ENCODE measurements around the gene MED17.

DNA sequence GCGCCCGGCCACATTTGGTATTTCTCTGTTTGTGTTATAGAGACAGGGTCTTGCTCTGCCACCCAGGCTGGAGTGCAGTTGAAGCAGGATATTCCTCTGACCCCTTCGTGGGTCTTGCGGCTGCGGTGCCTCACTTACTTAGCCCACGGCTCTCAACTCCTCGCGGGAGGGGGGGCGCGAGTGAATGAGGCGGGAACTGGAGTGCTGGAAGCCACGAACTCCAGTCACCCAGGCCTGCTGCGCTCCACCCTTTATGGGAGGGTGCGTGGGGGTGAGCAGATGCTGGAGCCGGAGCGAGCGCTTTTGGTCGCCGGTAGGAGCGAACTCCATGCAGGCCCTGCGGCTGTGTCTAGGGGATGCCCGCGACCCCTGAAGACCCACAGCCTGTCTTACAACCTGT, 40.8 kb upstream of the MED17 start:
- TF ChIP-seq YY1 (IDR thresholded peaks at IDR 0.05; ENCODE audit: insufficient read depth, insufficient read length) (no peak), ZNF274 (IDR thresholded peaks at IDR 0.05; ENCODE audit: low read depth, low read length) (no peak)
